Stimulated activated CD8-positive, alpha-beta memory T cell treated with anti-CD3 and anti-CD28 coated beads, Interleukin-2, amount 100 ng/mL, for 48 hours (primary cell): ENCODE results near the gene SPATA46.

Experiments used
- DNase-seq, 2 donors: peaks; one replicate each; pipeline ENCODE4 v3.0.0-alpha.2; 2020; ENCODE audit warnings: low read depth in 2 of 2

The SPATA46 gene

DNA sequence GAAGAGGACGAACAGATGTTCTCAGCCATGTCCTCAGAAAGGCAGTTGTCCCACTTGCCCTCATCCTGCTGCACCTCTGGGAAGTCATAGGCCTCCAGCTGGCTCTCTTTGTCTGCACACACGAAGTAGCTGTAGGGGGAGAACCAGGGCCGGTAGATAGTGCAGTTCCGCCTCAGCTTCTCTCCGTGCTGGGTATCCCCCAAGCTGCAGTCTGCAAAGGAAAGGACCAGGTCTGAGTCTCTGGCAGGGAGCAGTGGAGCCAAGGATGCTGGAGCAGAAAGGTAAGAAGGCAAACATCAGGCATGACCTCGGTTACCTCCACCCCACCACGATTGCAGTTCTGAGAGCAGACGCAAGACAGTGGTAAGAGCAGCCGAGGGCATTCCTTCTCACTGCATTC lies 2.2 kb downstream of the SPATA46 start:
- DNase-seq, result no peak

DNA sequence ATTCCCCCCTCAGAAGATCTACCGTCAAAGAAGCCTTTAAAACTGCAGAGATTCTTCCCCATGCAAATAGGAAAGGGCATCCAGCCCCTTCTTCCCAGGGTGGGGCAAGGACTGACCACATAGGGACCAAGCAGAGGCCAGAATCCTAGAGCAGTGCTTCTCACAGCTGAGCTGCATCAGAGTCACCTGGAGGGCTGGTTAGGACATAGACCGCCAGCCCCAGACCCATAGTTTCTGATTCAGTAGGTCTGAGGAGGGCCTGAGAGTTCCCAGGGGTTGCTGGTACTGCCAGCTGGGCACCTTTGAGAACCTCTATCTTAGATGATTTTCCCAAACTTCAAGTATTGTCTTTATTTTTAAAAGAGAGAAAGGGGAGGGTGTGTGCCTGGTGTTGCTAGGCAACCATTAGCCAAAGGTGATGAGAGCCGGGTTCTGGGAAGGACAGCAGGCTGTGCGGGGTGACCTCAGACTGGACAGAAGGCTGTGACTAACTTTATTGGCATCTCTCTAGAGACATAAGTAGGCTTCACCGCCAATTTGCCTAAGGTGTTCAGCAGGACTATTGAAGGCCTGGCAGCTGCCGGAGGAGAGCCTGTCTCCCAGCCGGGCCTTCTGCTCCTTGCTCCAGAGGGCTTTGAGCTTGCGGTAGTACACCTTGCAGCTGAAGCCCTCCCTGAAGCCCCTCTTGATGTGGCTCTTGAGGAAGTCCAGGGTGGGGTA lies 3.0 kb downstream of the SPATA46 start:
- no peak for DNase-seq

DNA sequence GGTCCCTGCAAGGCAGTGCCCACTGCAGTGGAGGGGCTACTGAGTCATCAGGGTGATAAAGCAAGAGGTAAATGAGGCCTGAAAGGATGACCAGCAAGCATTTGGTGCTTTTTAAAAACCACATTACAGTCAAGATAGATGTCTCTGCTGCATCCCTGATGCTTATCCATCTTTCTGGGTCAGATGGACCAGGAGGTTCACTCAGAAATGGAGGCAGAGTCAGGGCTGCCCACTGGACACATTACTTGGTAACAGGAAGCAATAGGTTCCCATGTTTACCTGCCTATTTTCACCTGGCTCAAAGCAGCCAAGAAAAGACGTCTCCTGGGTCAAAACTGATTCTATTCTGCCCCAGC lies 3.6 kb downstream of the SPATA46 start:
- DNase-seq, result no peak

DNA sequence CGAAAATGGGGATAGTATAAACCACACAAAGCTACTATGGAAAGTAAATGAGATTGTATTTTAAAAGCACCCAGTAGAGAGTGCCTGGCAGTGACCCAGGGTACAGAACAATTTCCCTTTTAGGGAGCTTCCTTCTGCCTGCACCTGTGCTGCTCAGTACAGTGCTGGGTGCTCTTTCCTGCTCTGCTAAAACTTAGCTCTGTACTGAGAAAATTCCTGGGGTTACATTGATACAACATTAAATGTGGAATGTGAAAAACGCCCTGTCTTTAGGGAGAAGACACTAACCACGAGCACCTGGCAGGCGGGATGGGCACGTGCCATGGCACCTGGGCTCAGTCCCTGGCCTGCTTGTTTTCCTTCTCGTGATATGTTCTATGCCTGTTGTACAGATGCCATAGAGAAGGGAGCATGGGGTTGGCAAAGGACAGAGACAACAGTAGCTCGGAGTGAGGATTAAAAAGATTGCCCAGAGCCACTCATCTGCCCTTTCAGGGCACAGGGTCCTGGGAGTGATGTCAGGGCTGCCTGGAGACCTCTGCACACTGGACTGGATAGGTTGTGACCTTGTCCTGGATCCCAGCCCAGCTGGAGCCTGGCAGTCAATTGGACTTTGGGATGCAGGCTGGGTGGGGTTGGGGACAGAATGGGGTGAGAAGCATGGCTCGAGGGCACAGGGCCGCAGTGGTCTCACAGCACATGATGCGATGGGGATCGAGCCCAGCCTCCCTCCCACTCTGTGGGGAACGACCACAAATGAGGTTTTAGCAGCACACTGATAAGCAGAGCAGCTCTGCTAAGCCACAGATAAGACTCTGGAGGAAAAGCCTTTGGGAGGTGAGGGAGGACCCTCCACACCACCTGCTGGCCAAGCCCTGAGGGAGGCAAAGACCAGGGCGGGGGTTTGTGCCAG lies 4.2 kb downstream of the SPATA46 start:
- no peak for DNase-seq

DNA sequence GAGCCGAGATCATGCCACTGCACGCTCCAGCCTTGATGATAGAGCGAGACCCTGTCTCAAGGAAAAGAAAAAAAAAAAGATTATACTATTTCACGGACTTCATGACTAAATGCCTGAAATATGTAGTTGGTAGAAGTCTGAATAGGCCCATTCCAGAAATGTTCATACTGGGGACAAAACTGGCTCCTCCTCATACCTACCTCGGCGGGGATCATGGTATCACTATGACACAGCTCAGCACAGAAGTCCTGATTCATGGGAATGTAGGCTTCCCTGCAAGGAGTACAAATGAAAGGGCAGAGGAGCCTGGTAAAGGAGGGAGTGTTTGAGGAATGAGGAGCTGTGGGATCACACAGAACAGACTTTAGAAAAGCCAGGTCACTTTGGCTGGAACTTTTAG lies 5.0 kb downstream of the SPATA46 start:
- no peak for DNase-seq

DNA sequence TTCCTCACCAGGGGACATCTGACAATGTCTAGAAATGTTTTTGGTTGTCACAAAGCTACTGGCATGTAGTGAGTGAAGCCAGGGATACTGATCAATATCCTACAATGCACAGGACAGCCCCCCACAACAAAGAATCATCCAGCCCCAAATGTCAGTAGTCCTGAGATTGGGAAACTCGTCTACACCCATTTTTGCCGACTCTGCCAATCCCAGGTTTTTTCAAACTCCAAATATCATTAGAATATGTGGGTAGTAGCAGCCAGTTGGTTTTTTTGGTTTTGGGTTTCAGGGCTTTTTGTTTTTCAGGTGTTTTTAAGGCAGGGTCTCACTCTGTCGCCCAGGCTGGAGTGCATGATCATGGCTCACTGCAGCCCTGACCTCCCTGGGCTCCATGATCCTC lies 5.9 kb downstream of the SPATA46 start:
- no peak for DNase-seq

DNA sequence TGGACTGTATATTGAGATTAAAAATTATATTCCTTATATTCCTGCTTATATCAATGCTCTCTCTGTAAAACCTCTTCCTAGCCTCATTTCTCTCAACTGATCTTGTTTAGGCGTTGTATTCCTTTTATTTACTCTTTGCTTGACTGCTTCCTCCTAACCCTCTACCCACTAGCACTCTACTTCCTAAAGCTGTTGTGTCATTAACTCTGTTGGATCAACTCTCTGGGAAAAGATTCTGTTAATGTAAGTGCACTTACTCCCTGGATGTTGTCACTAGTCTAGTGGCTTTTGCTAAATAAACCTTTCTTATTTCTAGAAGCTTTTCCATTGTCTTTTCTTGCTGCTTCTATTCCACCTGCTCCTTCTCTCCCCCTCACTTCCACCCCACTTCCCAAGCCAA lies 6.5 kb downstream of the SPATA46 start:
- DNase-seq, result no peak

DNA sequence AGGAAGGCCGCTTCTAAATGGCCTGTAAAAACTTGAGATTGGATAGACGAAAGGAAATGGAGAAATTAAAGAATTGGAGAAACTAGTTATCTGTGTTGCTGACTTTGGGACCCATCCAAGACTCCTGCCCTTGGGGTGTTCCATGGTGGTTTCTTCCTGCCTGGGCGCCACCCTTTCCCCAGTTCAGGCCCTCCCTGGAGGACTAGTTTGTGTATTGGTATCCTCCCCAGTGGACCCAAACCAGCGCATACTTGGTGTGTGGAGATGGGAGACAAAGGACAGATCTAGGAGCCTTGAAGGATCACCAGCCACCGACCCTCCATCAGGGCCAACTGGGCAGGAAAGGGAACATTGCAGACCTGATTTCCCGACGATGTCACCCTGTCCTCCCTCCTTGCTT lies 7.1 kb downstream of the SPATA46 start:
- DNase-seq, result no peak

DNA sequence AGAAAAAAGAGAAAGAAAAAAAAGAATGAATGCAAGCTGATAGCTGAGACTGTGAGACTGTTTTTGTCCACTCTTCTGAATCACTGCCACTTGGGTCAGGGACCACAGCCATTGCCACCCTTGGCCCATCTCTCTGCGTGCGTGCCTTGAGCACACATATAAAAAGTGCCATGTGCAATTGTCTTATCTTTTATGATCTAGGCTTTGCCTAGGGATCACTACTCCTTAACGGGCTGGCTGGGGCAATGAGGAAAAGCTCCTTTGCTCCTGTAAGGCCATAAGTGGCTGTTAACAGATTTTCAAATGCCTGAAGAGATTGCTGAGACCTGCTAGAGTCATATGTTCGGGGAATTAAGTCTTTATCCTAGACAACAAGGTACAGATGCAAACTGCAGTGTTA lies 8.2 kb downstream of the SPATA46 start:
- DNase-seq, result no peak

DNA sequence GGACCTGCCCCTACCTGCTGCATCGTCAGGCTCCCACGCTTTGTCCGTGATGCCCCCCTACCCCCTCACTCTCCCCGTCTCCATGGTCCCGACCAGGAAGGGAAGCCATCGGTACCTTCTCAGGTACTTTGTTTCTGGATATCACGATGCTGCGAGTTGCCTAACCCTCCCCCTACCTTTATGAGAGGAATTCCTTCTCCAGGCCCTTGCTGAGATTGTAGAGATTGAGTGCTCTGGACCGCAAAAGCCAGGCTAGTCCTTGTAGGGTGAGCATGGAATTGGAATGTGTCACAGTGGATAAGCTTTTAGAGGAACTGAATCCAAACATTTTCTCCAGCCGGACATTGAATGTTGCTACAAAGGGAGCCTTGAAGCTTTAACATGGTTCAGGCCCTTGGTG lies 8.9 kb downstream of the SPATA46 start:
- no peak for DNase-seq

DNA sequence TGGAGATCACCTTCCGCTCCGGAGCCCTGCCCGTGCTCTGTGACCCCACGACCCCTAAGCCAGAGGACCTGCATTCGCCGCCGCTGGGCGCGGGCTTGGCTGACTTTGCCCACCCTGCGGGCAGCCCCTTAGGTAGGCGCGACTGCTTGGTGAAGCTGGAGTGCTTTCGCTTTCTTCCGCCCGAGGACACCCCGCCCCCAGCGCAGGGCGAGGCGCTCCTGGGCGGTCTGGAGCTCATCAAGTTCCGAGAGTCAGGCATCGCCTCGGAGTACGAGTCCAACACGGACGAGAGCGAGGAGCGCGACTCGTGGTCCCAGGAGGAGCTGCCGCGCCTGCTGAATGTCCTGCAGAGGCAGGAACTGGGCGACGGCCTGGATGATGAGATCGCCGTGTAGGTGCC lies 9.6 kb downstream of the SPATA46 start:
- no peak for DNase-seq

DNA sequence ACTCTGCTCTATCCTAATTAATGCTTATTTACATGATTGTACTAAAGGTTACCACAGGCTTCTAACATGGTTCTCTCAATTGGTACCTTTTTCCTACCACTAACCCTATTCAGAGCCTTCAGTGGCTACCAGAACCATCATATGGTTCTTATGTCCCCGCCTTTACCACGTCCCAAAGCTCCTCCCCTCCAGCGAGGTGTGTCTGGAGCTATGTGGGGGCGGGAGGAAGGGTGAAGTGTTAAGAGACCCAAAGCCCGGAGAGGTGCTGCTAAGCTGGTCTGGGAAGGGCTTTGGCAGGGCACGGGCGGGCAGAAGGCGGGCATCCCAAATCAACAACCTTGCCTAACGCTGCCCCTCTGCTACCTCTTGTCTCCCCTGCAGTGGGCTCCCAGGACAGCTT lies 10.0 kb downstream of the SPATA46 start:
- no peak for DNase-seq

DNA sequence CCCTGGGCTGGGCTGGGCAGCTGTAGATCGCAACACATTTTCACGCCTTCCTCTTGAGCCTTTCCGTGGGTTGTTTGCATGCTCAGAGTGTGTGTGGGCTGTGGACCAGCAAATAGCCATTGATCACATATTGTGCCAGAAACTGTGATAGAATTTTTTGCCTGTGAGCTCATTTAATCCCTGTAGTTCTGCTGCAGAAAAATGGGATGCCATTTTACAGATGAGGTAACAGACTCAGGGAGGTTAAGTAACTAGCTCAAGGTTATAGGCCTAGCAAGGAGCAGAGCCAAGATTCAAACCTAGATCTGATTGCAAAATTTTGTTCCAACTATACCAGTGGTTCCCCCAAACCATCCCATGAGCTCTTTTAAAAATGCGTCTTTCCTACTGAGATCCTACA lies 10.5 kb downstream of the SPATA46 start:
- DNase-seq, result no peak

DNA sequence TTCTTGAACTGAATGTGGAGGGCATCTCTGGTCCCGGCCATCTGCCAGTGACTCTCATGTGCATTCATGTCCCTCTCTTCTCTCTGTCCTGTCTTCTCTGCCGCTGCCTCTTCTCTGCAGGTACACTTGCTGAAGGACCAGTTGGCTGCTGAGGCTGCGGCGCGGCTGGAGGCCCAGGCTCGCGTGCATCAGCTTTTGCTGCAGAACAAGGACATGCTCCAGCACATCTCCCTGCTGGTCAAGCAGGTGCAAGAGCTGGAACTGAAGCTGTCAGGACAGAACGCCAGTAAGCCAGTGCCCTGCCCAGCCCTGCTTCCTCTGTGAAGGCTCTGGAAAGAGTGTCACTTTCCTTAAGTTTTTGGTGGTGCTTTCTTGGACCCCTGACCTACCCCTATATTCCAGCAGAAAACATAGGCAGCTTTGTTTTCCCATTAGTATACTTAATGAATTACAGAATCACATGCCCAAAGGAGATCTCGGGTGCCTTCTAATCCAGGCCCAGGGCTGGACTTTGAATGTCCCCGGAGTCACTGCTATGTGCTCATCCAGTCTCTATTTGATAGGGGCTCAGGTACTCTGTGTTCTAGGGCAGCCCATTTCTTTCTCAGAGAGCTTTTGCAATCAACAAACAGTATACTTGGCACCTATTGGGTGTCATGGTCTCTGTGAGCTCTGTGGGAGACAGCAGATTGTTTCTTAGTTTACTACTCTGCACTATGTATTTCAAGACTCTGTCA lies 11.2 kb downstream of the SPATA46 start:
- no peak for DNase-seq

DNA sequence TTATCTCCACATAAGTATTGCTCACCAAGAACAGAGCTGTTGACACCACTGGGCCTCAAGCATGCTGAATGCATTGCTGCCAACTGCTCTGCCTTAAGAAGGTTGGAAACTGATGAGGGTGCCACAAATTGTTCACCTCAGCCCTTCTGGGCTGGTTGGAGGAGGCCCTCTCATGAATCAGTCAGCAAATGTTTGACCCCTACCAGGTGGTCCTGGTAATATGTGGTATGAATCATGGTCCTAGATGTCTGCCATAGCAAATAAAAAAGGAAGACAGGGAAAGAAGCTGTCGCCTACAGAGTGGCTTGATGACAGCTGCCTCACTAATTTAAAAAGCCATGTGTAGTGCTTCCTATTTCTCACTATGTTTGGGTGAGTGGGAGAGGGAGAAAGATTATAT lies 12.2 kb downstream of the SPATA46 start:
- no peak for DNase-seq

DNA sequence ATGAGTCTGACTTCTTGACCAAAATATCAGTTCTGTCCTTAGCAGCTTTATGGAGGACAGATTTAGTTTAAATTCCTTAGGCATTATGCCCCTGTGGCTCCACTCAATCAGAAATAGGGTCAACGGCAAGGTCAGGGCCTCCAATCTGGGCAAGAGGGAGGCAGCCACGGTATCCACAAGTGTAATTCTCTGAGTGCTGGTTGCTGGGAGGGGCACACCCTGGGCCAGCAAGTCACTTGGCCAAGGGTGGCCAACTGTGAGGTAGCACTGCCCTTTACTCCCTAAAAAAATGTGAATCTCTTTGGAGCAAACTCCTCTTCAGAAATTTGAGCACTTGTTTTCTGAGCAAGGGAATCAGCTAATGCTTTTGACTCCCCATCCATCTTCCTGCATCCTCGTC lies 12.8 kb downstream of the SPATA46 start:
- no peak for DNase-seq

DNA sequence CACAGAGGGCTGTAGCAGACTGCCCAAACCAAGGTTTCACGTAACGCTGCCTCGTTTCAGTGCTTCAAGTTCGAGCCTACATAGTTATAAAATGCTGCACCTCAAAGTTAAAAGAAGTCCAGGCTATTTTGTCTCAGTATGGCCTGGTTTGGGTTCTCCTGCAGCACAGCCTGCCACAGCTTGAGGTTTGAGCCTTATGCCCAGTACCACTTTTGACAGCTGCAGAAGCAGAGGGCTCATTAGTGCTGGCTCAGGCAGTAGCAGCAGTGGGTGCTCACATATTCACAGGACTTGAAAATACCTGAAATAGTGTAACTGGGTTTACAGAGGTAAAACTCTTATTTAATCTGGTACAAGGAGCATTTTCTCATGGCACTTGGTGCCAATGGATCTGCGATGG lies 15.3 kb downstream of the SPATA46 start:
- no peak for DNase-seq

DNA sequence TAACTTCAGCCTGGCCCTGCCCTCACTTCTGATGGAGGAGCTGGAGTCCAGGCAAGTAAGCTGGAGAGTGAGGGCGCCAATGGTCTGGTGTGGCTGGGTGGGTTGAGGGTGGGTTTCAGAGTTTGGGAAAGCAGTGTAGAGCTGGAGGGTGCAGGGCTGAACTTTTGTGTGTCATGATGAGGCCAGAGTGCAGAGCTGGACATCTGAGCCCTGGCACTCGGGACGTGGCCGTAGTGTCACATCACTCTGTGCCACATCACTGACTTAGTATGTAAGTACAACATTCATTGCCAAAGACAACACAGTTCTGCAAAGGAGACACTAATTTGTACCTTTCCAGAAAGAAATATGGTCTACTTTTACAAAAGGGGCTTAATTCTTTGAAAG lies 15.8 kb downstream of the SPATA46 start:
- DNase-seq, result no peak

DNA sequence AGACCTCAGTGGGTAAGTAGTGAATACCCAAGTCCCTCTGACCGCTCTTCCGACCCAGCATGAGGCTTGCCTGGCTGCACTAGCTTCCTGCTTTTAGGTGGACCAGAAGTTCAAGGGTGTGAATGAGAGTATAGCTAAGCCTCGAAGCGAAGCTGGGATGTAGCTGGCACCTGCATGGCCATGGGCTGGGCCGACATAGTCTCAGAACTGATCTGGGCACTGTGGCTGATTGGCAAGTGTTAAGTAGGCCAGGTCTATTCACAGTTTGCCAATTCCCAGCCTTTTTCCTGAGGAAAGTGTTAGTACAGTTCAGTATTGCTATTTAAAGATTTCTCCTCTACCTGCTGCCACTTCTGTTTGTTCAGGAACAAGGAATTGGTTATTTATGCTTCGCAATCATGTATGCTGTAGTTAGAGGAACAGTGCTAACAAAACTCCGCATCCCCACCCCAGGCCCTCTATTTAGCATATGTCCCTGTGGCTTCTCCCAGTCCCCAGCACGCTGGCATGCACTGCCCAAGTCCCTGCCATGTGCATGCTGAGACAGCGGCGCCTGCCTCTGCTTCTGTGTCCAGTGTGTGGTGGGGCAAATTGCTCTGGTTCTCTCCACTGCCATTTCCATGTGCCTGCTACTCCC lies 16.3 kb downstream of the SPATA46 start:
- DNase-seq, result no peak

DNA sequence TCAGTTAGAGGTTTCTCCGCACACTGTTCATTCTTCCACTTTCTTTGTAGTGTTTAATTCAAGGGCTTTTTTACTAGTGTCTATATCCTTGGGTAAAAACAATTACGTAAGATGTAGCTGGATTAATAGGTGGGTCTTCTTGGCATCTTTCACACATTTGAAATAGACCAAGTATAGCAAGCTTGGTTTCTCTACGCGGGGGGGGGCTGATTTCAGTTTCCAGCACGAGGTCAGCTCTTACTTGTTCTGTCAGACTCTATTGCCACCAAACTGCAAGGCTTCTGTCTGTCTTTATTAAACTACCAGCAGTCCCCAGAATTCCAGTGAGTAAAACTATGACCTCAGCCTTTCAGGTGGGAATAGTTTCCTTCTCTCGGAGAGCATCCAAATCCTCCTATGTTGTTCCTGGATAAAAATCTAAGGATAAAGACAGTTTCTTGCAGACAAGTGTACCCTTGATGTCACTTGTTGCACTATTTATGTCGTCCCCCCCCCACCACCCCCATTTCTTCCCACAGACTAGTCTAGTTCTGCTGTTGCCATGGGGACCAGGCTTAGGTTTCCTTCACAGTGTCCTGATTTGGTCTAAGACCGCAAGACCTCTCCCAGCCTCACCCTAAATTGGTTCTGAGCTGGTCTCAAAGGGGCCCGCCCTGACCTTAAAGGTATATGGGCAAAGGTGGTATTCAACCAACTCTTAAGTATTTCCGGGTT lies 17.0 kb downstream of the SPATA46 start:
- DNase-seq, result no peak

DNA sequence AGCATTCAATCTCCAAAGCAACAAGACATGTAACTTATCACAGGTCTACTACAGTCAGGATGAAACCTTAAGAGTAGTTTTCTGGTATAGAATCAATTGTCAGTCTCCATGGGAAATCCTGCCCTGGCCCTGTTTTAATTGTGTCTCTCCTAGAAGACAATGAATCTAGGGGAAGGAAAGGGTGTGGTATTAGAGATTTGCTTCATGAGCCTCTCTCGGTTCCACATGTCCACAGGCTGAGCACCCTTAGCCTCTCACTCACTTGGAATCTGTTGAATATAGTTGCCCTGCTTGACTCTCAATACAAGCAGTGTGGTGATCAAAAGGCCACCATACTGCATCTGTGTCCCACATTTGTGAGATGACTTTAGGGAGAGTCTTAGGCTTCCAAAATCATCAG lies 17.7 kb downstream of the SPATA46 start:
- no peak for DNase-seq
